GM12878 (cell line): ENCODE results near the gene ANK3. TPM values are rescaled to one million over a fixed set of nuclear protein-coding genes. Genes with fewer than 3 reads are reported as not detected.

Experiments used
- ATAC-seq: fragments of 200-7000 bp; cut with Tn5 transposase; 3 replicates; pipeline ENCODE4 v1.9.1; 2020; ENCODE audit warnings: mild to moderate bottlenecking, moderate library complexity
- BruUV-seq: library from RNA; stranded (reverse); fragments of 400-500 nt; replicated peaks from 2 replicates; lab custom pipeline; 2021; lab: Mats Ljungman, UMichigan
- CTCF ChIA-PET: fragments of 300-600 bp; sonication (Branson Sonifier 250); formaldehyde crosslinking; extraction: SDS; loops from one replicate; lab custom pipeline; 2021; ENCODE audit warnings: inconsistent platforms; lab: Yijun Ruan, JAX
- POLR2A ChIA-PET: fragments of 350-600 bp; formaldehyde crosslinking; extraction: SDS; loops from one replicate; lab custom pipeline; 2021; ENCODE audit warnings: inconsistent platforms; lab: Charles Lee
- RAD21 ChIA-PET: fragments of 300-600 bp; sonication (Branson Sonifier 250); formaldehyde crosslinking; loops from one replicate; lab custom pipeline; 2023; ENCODE audit warnings: antibody characterized with exemption; ENCODE audit not compliant: unreplicated experiment; lab: Charles Lee
- SMC1A ChIA-PET: fragments of 300-600 bp; sonication (Branson Sonifier 250); formaldehyde crosslinking; loops from one replicate; lab custom pipeline; 2023; ENCODE audit not compliant: unreplicated experiment, uncharacterized antibody; lab: Charles Lee
- DNase-seq: peaks from one replicate; pipeline ENCODE4 v3.0.0-alpha.2; 2011; ENCODE audit warnings: low read depth, low spot score
- FAIRE-seq: peaks from 3 replicates; lab custom pipeline; 2011; peaks lifted over from hg19 to GRCh38; lab: Jason Lieb, UNC
- H2AFZ ChIP-seq: 2 replicates; pipeline ENCODE4 v1.6.0; 2011; ENCODE audit warnings: low read depth, low read length, control low read depth; ENCODE audit not compliant: control insufficient read depth
- H3K27ac ChIP-seq: 2 replicates; pipeline ENCODE4 v1.5.1; 2011; ENCODE audit warnings: control low read depth; ENCODE audit not compliant: control insufficient read depth, insufficient read depth
- H3K27me3 ChIP-seq, 2 experiments: replicated peaks in 1 of 2; 2 replicates each; pipeline versions ENCODE4 v1.6.0 to v1.6.1; 2011; ENCODE audit warnings: low read length in 1 of 2; ENCODE audit not compliant: control insufficient read depth in 2 of 2, insufficient read depth in 2 of 2
- H3K36me3 ChIP-seq, 2 experiments: 2 replicates each; pipeline ENCODE4 v1.5.1; 2011; ENCODE audit warnings: low read length in 1 of 2; ENCODE audit not compliant: control insufficient read depth in 2 of 2, insufficient read depth in 2 of 2
- H3K4me1 ChIP-seq: 2 replicates; pipeline ENCODE4 v1.6.1; 2011; ENCODE audit warnings: mild to moderate bottlenecking, low read length, moderate library complexity, mixed read lengths; ENCODE audit not compliant: control insufficient read depth, insufficient read depth
- H3K4me2 ChIP-seq: 2 replicates; pipeline ENCODE4 v1.6.0; 2011; ENCODE audit warnings: control low read depth; ENCODE audit not compliant: control insufficient read depth, insufficient read depth
- H3K4me3 ChIP-seq: fragments of 200-600 bp; sonication (generic); 2 replicates; pipeline ENCODE4 v1.5.1; 2016
- H3K79me2 ChIP-seq: 2 replicates; pipeline ENCODE4 v1.6.0; 2011; ENCODE audit warnings: low read length; ENCODE audit not compliant: control insufficient read depth, insufficient read depth
- H3K9ac ChIP-seq: 2 replicates; pipeline ENCODE4 v1.8.0; 2011; ENCODE audit warnings: low read length, control low read depth, mixed read lengths; ENCODE audit not compliant: control insufficient read depth, insufficient read depth
- H3K9me3 ChIP-seq: replicated peaks from 3 replicates; pipeline ENCODE4 v1.5.1; 2011; ENCODE audit warnings: mild to moderate bottlenecking, low read length; ENCODE audit not compliant: control insufficient read depth, insufficient read depth
- H4K20me1 ChIP-seq: 2 replicates; pipeline ENCODE4 v1.6.0; 2011; ENCODE audit not compliant: control insufficient read depth, insufficient read depth
- RFX5 ChIP-seq: IDR thresholded peaks from 2 replicates; pipeline ENCODE4 v1.6.1; 2011; ENCODE audit warnings: low read depth, low read length, improper control_type of control experiment
- SPI1 ChIP-seq: IDR thresholded peaks from 2 replicates; pipeline ENCODE4 v1.6.1; 2011; ENCODE audit warnings: low read depth, mild to moderate bottlenecking, low read length, moderate library complexity, borderline replicate concordance; ENCODE audit not compliant: insufficient read depth
- USF1 ChIP-seq: IDR thresholded peaks from 2 replicates; pipeline ENCODE4 v1.6.1; 2011; ENCODE audit warnings: borderline replicate concordance, low read depth, mild to moderate bottlenecking, moderate library complexity, mixed read lengths, low read length; ENCODE audit not compliant: insufficient read depth; ENCODE audit errors: extremely low read length
- ZNF592 ChIP-seq: fragments of 450-650 bp; IDR thresholded peaks from 2 replicates; pipeline ENCODE4 v1.6.1; 2017; ENCODE audit warnings: mild to moderate bottlenecking, moderate library complexity
- ZSCAN29 ChIP-seq: fragments of 450-650 bp; IDR thresholded peaks from 2 replicates; pipeline ENCODE4 v1.6.1; 2017; ENCODE audit warnings: mild to moderate bottlenecking, moderate library complexity
- WGBS: methylation state at CpG from one replicate; pipeline ENCODE4 v1.1.6; 2016; ENCODE audit warnings: low lambda C conversion rate; ENCODE audit not compliant: insufficient replicate concordance, insufficient coverage; ENCODE audit errors: missing lambda C conversion rate; 5-methylcytosine and 5-hydroxymethylcytosine counted together
- in situ Hi-C: fragments of 300-500 bp; cut with MboI; formaldehyde crosslinking; loops from 9 replicates; pipeline ENCODE4 v1.14.3; 2018; ENCODE audit warnings: mixed read lengths
- intact Hi-C: fragments of 100-400 bp; cut with micrococcal nuclease; formaldehyde crosslinking; loops from one replicate; pipeline ENCODE4 v1.14.2; 2022; ENCODE audit not compliant: unreplicated experiment
- polyA plus RNA-seq, 11 experiments: library from polyadenylated mRNA; depleted of rRNA in 4 of 11; unstranded in 6 of 11; stranded (reverse) in 5 of 11; fragments of >200 nt; fragmentation: Nextera tagmentation in 4 of 11; fragmentation: Illumina TruSeq in 1 of 11; extraction: Ambion mirVana in 4 of 11; extraction: Trizol in 1 of 11; gene quantifications; 1 replicate in 1 of 11; 2 replicates in 10 of 11; pipeline versions ENCODE4 v1.2.1 to v1.2.3, GENCODE V29; 2011 to 2016; ENCODE audit warnings: inconsistent platforms in 2 of 11, missing spikeins in 2 of 11, low read depth in 1 of 11
- total RNA-seq, 4 experiments: library from RNA; depleted of rRNA in 3 of 4; stranded (reverse); fragments of >200 nt in 3 of 4; fragmentation: Illumina TruSeq in 1 of 4; extraction: Trizol in 1 of 4; gene quantifications; 2 replicates each; pipeline versions ENCODE4 v1.2.1 to v1.2.3, GENCODE V29; 2013 to 2021
- TF ChIP-seq, protein P1 (sequence below): fragments of 450-650 bp; IDR thresholded peaks from 2 replicates; pipeline ENCODE4 v1.6.1; 2014; ENCODE audit warnings: mild to moderate bottlenecking

ANK3 gene
- total and polyA plus RNA-seq, 10 of the 15 experiments (the other 5 are each of a cell fraction or from before 2014, with no cell fraction given): 0.06 to 0.82 (median 0.20) TPM; not detected in 2

GRCh38 chr10:60395711-60396110 lies 6.0 kb upstream of the ANK3 start (continued):
- TF ChIP-seq ZNF592 (no peak), ZSCAN29 (no peak), USF1 (no peak)
- TF ChIP-seq, protein P1, sequence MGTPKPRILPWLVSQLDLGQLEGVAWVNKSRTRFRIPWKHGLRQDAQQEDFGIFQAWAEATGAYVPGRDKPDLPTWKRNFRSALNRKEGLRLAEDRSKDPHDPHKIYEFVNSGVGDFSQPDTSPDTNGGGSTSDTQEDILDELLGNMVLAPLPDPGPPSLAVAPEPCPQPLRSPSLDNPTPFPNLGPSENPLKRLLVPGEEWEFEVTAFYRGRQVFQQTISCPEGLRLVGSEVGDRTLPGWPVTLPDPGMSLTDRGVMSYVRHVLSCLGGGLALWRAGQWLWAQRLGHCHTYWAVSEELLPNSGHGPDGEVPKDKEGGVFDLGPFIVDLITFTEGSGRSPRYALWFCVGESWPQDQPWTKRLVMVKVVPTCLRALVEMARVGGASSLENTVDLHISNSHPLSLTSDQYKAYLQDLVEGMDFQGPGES: no peak

GRCh38 chr10:60394446-60394845 lies 4.8 kb upstream of the ANK3 start:
- no TSS peak for BruUV-seq
- no peak overlapping the region for H3K9ac ChIP-seq
- TF ChIP-seq SPI1 (0 out of 2 replicates have a peak, but pooled peaks have one; percentile 29), RFX5 (no peak)
- ChIA-PET SMC1A (interaction anchor here (0.6 kb wide), 1 partner anchor 74 kb away, joined by 3 read pairs; no protein-coding TSS in a partner anchor), RAD21 (no interaction called here), POLR2A (no interaction called here), CTCF (no interaction called here)
- intact Hi-C loops (no loop called here), in situ Hi-C loops (no loop called here)
- H3K27me3 ChIP-seq: no peaks in the 10 kb centered on the region; a peak in 1 of 4 replicates
- no peak overlapping the region for H2AFZ ChIP-seq
- H4K20me1 ChIP-seq: no peaks in the 10 kb centered on the region
- H3K27ac ChIP-seq: no peak overlapping the region
- 0% methylated on average over 2 of the region's 2 CpGs for WGBS
- DNase-seq: no peak
- no peaks in the 10 kb centered on the region for H3K4me1 ChIP-seq
- no peaks in the 10 kb centered on the region for H3K36me3 ChIP-seq
- H3K79me2 ChIP-seq: no peaks in the 10 kb centered on the region
- ATAC-seq: peak; percentile 70
- H3K4me2 ChIP-seq: no peak overlapping the region
- H3K4me3 ChIP-seq: no peak overlapping the region
- no peak for FAIRE-seq
- H3K9me3 ChIP-seq: no peaks in the 10 kb centered on the region
